Activated T-helper 17 cell treated with anti-CD3 and anti-CD28 coated beads, Interleukin-2, amount 50 U/mL, for 72 hours (primary cell): ENCODE measurements around the gene RABGAP1L. TPM values are rescaled to one million over a fixed set of nuclear protein-coding genes. Genes with fewer than 3 reads are reported as not detected.
"Not testable (repeated sequence)": the region's sequence is repeated elsewhere in the genome, so short reads cannot be mapped to it uniquely, and the experiment has no call there.

Experiments
- ATAC-seq: fragments of 150-1000 bp; cut with Tn5 transposase; replicated peaks from 2 replicates; pipeline ENCODE4 v1.10.0; 2021; ENCODE audit warnings: mild to moderate bottlenecking, moderate library complexity
- H3K27ac Mint-ChIP-seq: one replicate; pipeline ENCODE4 v1.8.0; 2022; ENCODE audit warnings: mixed read lengths
- H3K27me3 Mint-ChIP-seq: one replicate; pipeline ENCODE4 v1.8.0; 2022; ENCODE audit warnings: mixed read lengths
- H3K36me3 Mint-ChIP-seq: one replicate; pipeline ENCODE4 v1.8.0; 2022; ENCODE audit warnings: low read depth, mild to moderate bottlenecking, mixed read lengths
- H3K4me1 Mint-ChIP-seq: one replicate; pipeline ENCODE4 v1.8.0; 2022; ENCODE audit warnings: mixed read lengths
- H3K4me3 Mint-ChIP-seq: one replicate; pipeline ENCODE4 v1.8.0; 2022; ENCODE audit warnings: mild to moderate bottlenecking, mixed read lengths
- H3K9me3 Mint-ChIP-seq: one replicate; pipeline ENCODE4 v1.8.0; 2022; ENCODE audit warnings: mixed read lengths
- total RNA-seq, 2 donors: library from RNA; stranded (reverse); gene quantifications; one replicate each; pipeline ENCODE4 v1.2.3, GENCODE V29; 2022

Gene RABGAP1L
- total RNA-seq, 2 donors from 2014 or later, result 38.4 to 54.1 TPM

DNA sequence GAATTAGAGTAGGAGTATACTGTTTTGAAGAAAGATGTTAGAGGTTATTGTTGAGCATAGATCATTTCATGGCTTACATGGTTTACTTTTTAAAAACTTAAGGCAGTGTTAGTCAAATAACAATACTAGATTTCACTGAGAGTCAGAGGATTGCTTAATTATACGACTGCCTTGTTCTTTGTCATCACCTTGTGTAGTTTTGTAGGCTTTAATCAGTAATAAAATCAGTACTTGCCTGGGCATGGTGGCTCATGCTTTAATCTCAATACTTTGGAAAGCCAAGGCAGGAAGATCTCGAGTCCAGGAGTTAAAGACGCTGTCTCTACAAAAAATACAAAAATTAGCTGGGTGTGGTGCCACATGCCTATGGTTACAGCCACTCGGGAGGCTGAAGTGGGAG, 247.1 kb downstream of the RABGAP1L start:
- H3K27me3 Mint-ChIP-seq, result no peaks in the 10 kb centered on the region
- no peak for ATAC-seq
- peaks cover under 1% of the 10 kb centered on the region for H3K4me1 Mint-ChIP-seq
- no peak overlapping the region for H3K4me3 Mint-ChIP-seq
- no peak overlapping the region for H3K27ac Mint-ChIP-seq
- peaks cover 9% of the 10 kb centered on the region for H3K36me3 Mint-ChIP-seq
- H3K9me3 Mint-ChIP-seq, result no peaks in the 10 kb centered on the region

- Mint-ChIP-seq H3K27me3 (no peaks in the 10 kb centered on the region), H3K36me3 (peaks cover 6% of the 10 kb centered on the region), H3K4me3 (no peak overlapping the region), H3K4me1 (peaks cover 10% of the 10 kb centered on the region), H3K27ac (no peak overlapping the region), H3K9me3 (no peaks in the 10 kb centered on the region)
- ATAC-seq, result no peak
These were observed 248.3 kb downstream of the RABGAP1L start for GRCh38 chr1:174407665-174408064.

DNA sequence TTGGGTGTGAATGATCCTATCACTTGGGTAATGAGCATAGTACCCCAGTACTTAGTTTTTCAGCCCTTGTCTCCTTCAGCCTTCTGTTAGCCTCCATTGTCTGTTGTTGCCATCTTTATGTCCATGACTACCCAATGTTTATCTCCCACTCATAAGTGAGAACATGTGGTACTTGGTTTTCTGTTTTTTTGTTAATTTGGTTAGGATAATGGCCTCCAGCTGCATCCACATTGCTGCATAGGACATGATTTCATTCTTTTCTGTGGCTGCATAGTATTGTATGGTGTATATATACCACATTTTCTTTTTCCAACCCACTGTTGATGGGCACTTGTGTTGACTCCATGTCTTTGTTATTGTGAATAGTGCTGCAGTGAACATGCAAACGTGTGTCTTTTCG, 248.8 kb downstream of the RABGAP1L start:
- Mint-ChIP-seq H3K4me3 (no peak overlapping the region), H3K4me1 (peaks cover 10% of the 10 kb centered on the region), H3K27ac (no peak overlapping the region), H3K27me3 (no peaks in the 10 kb centered on the region), H3K36me3 (peaks cover 1% of the 10 kb centered on the region), H3K9me3 (no peaks in the 10 kb centered on the region)
- ATAC-seq, result no peak

DNA sequence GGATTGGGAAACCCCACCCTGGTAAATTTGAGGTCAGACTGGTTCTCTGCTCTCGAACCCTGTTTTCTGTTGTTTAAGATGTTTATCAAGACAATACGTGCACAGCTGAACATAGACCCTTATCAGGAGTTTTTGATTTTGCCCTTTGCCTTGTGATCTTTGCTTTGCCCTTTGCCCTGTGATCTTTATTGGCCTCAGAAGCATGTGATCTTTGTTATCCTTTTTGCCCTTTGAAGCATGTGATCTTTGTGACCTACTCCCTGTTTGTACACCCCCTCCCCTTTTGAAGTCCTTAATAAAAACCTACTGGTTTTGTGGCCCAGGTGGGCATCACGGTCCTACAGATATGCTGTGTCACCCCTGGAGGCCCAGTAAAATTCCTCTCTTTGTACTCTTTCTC, 250.5 kb downstream of the RABGAP1L start:
- H3K4me3 Mint-ChIP-seq, H3K36me3 Mint-ChIP-seq, H3K27me3 Mint-ChIP-seq, H3K9me3 Mint-ChIP-seq, H3K27ac Mint-ChIP-seq, ATAC-seq: not testable (repeated sequence)
- H3K4me1 Mint-ChIP-seq, result peaks cover 23% of the 10 kb centered on the region

GRCh38 chr1:174413632-174414031, 254.3 kb downstream of the RABGAP1L start:
- H3K27ac Mint-ChIP-seq, result no peak overlapping the region
- H3K4me1 Mint-ChIP-seq, result peaks cover 23% of the 10 kb centered on the region
- H3K27me3 Mint-ChIP-seq, result no peaks in the 10 kb centered on the region
- no peaks in the 10 kb centered on the region for H3K36me3 Mint-ChIP-seq
- H3K9me3 Mint-ChIP-seq, result no peaks in the 10 kb centered on the region
- no peak for ATAC-seq
- H3K4me3 Mint-ChIP-seq, result no peak overlapping the region

DNA sequence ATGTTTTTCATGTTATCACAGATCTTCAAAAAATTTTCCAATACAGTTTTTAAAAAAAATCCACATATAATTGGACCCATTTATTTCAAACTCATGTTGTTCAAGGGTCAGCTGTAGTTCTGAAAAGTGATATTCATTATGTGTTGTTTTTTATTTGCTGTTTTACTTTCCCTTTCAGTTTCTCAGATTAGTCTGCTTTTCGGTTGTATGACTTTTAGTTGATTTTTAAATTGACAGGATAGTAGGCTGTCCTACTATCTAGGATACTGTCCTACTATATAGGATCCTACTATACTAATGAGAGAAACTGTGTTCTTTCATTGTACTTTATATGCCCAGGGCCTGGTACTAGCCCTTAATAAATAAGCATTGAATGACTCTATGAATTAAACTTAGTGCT, 254.9 kb downstream of the RABGAP1L start:
- Mint-ChIP-seq H3K27ac (peak overlapping the region; percentile 16), H3K4me3 (peak overlapping the region; percentile 6), H3K9me3 (no peaks in the 10 kb centered on the region), H3K36me3 (no peaks in the 10 kb centered on the region), H3K27me3 (no peaks in the 10 kb centered on the region), H3K4me1 (peaks cover 23% of the 10 kb centered on the region)
- no peak for ATAC-seq

DNA sequence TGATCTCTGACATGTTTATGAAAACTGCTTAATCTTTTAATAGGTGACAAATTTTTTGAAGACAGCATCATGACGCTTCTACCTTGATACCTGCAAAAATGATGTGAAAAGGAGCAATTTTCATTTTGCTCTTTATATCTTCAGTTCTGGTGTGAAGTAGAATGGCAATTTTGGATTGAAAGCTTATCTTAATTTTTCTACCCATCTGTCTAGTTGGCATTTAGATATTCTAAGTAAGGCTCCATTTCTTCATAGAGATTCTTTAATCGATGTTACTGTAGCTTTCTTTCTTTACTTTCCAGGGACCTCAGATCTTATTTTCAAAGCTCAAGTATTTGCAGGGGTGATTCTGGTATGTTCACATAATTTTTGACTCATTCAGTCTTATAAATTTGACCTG, 256.2 kb downstream of the RABGAP1L start:
- Mint-ChIP-seq H3K4me1 (peaks cover 23% of the 10 kb centered on the region), H3K36me3 (no peaks in the 10 kb centered on the region), H3K27ac (no peak overlapping the region), H3K9me3 (no peaks in the 10 kb centered on the region), H3K4me3 (no peak overlapping the region), H3K27me3 (no peaks in the 10 kb centered on the region)
- no peak for ATAC-seq

DNA sequence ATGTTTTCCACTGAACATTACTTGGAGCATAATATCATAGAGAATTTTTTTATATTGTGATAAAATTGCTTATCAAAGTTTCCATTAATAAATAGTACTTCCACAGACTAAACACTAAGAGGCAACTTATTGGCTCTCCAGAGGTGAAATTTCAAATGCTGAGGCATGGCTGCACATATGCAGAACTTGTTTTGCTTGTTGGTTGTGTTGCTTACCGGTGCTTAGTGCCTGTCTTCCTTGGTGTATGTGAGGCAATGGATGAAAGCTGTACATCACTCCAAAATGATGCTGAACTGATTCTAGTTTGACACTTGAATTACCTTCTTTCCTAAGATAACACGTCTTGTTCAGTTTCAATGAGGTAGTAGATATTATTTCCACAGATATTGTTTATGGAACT, 258.6 kb downstream of the RABGAP1L start:
- H3K4me1 Mint-ChIP-seq, result peaks cover 12% of the 10 kb centered on the region
- H3K27me3 Mint-ChIP-seq, result no peaks in the 10 kb centered on the region
- H3K4me3 Mint-ChIP-seq, result no peak overlapping the region

GRCh38 chr1:174425121-174425520, 265.8 kb downstream of the RABGAP1L start:
- no peaks in the 10 kb centered on the region for H3K36me3 Mint-ChIP-seq
- H3K27me3 Mint-ChIP-seq, result no peaks in the 10 kb centered on the region
- H3K27ac Mint-ChIP-seq, result no peak overlapping the region
- H3K4me1 Mint-ChIP-seq, result no peaks in the 10 kb centered on the region
- ATAC-seq, result no peak
- no peaks in the 10 kb centered on the region for H3K9me3 Mint-ChIP-seq
- no peak overlapping the region for H3K4me3 Mint-ChIP-seq

More for the DNA sequence above, 258.6 kb downstream of the RABGAP1L start:
- Mint-ChIP-seq H3K9me3 (no peaks in the 10 kb centered on the region), H3K36me3 (no peaks in the 10 kb centered on the region), H3K27ac (no peak overlapping the region)
- ATAC-seq, result no peak

DNA sequence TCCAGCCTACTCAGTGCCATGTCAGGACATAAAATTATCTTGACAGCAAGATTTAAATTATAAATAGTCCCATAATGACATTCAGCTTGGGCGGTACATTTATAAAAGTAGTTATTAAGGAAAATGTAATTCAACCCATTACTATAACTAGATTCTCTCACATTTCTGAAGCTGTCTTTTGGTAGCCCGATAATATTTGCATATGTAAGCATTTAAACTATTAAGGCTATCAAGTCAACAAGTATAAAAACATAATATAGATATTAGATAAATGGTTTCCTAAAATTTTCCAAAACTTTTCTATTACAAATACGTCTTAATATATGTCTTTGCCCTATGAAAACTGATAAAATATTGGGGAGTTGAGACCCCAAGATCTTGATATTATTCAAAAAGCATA, 266.8 kb downstream of the RABGAP1L start:
- no peak for ATAC-seq

DNA sequence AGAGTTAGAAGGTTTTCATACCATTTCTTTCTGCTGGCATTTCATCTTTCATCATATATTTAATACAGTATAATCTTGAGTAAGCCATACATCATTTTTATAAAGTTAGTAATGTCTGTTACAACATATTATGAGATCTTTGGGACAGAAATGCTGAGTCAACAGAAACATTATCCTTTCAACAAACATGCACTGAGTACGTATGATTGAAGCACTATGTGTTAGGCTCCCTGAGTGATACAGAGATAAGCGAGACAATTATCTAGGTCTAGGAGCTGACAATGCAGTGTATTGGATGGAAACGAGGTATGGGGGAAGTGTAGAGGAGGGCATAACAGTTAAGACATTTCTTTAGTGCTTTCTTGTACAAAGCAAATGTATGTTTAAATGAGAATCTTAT, 268.7 kb downstream of the RABGAP1L start:
- Mint-ChIP-seq H3K27me3 (no peaks in the 10 kb centered on the region), H3K9me3 (no peaks in the 10 kb centered on the region), H3K36me3 (no peaks in the 10 kb centered on the region), H3K4me1 (no peaks in the 10 kb centered on the region), H3K4me3 (no peak overlapping the region), H3K27ac (no peak overlapping the region)
- ATAC-seq, result no peak

More for the DNA sequence above, 266.8 kb downstream of the RABGAP1L start:
- Mint-ChIP-seq H3K36me3 (no peaks in the 10 kb centered on the region), H3K4me1 (no peaks in the 10 kb centered on the region), H3K4me3 (no peak overlapping the region), H3K27ac (no peak overlapping the region), H3K9me3 (no peaks in the 10 kb centered on the region), H3K27me3 (no peaks in the 10 kb centered on the region)

- Mint-ChIP-seq H3K4me1 (no peaks in the 10 kb centered on the region), H3K27ac (no peak overlapping the region), H3K9me3 (no peaks in the 10 kb centered on the region), H3K4me3 (no peak overlapping the region), H3K36me3 (no peaks in the 10 kb centered on the region), H3K27me3 (no peaks in the 10 kb centered on the region)
- ATAC-seq, result no peak
These were observed 269.4 kb downstream of the RABGAP1L start for GRCh38 chr1:174428739-174429138.

- no peaks in the 10 kb centered on the region for H3K27me3 Mint-ChIP-seq
- no peak for ATAC-seq
- H3K27ac Mint-ChIP-seq, result no peak overlapping the region
- no peaks in the 10 kb centered on the region for H3K4me1 Mint-ChIP-seq
- peaks cover 4% of the 10 kb centered on the region for H3K36me3 Mint-ChIP-seq
- no peak overlapping the region for H3K4me3 Mint-ChIP-seq
- no peaks in the 10 kb centered on the region for H3K9me3 Mint-ChIP-seq
These were observed 274.1 kb downstream of the RABGAP1L start for GRCh38 chr1:174433451-174433850.

DNA sequence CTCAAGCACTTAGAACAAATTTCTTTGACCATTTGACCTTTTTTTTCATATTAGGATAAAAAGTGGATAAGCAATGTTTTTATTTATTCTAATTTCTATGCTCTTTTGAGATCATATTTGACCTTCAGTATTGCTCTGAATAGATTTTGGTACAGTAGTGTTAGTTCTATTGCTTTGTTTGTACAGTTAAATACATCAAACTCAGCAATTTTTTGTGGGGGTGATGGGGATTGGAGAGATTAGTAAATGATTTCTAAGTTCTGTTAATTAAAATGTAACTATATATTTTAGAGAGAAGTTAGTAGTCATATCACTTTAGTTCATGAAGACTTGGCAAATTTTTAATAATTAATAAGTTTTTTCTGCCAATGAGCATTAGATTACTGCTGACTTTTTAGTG, 286.0 kb downstream of the RABGAP1L start:
- H3K36me3 Mint-ChIP-seq, result peaks cover 9% of the 10 kb centered on the region
- no peak for ATAC-seq
- H3K4me1 Mint-ChIP-seq, result no peaks in the 10 kb centered on the region
- H3K9me3 Mint-ChIP-seq, result no peaks in the 10 kb centered on the region
- H3K4me3 Mint-ChIP-seq, result no peak overlapping the region
- no peak overlapping the region for H3K27ac Mint-ChIP-seq
- H3K27me3 Mint-ChIP-seq, result no peaks in the 10 kb centered on the region

GRCh38 chr1:174445817-174446216, 286.5 kb downstream of the RABGAP1L start:
- Mint-ChIP-seq H3K9me3 (no peaks in the 10 kb centered on the region), H3K27me3 (no peaks in the 10 kb centered on the region), H3K4me1 (no peaks in the 10 kb centered on the region), H3K36me3 (peaks cover 9% of the 10 kb centered on the region), H3K27ac (no peak overlapping the region), H3K4me3 (no peak overlapping the region)
- no peak for ATAC-seq

DNA sequence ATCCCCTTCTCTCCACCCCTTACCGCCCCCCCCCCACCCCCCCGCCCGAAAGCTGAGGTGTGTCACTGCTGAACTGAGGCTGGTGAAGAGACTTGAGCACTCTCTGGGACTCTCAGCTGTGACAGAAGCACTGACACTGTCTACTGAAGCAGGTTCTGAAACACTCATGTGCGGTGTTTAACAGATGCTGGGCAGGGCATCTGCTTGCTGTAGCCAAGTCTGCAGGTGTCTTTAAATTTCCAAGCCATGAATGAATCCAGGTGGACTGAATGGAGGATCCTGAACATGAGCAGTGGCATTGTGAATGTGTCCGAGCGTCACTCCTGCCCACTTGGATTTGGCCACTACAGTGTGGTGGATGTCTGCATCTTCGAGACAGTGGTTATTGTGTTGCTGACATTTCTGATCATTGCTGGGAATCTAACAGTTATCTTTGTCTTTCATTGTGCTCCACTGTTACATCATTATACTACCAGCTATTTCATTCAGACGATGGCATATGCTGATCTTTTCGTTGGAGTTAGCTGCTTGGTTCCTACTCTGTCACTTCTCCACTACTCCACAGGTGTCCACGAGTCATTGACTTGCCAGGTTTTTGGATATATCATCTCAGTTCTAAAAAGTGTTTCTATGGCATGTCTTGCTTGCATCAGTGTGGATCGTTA, 288.7 kb downstream of the RABGAP1L start, which contains the start of gene GPR52:
Gene GPR52 (plus strand): TSS at position 99 of the 665 bp plus-strand sequence. CDS start 148 bp downstream, at position 247.
- no peak for ATAC-seq
- Mint-ChIP-seq H3K27ac (no peak within 1 kb of the TSS), H3K4me3 (no peak within 1 kb of the TSS), H3K4me1 (no peaks in the 10 kb centered on the region), H3K9me3 (no peaks in the 10 kb centered on the region), H3K36me3 (peaks cover 9% of the 10 kb centered on the region), H3K27me3 (no peaks in the 10 kb centered on the region)
